ENCODE measurements around the gene MATN1.

MATN1 gene

DNA sequence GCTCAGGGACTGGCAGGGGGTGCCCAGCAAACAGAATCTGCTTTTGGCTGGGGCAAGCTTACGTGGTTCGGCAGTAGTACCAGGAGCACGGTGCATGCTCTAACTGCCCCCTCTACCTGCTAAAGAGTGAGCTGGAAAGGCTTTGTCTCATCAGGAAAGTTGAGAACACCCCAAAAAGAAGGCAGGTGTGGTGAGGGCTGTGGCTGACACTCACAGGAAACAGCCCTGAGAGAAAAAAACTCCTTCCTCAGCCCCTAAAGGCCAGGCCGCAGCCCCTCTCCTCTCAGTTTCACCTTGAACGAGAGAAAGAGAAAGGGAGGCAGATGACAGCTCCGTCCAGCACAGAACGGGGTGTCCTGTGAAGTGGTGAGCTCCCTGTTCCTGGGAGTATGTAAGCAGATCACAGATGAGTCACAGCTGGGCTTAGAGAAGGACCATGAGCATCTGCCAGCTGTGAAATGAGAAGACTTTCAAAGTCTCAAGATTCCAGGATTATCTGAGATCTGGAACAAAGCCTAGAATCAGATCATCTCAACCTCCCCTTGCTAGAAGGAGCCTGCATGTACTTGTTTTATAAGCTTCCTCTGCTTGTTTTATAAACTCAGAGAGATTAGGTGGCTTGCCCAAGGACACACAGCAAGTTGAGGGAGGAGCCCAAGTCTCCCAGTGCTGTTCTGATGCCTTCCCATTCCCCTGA lies 20.8 kb upstream of the MATN1 start:
- no peak for DNase-seq

DNA sequence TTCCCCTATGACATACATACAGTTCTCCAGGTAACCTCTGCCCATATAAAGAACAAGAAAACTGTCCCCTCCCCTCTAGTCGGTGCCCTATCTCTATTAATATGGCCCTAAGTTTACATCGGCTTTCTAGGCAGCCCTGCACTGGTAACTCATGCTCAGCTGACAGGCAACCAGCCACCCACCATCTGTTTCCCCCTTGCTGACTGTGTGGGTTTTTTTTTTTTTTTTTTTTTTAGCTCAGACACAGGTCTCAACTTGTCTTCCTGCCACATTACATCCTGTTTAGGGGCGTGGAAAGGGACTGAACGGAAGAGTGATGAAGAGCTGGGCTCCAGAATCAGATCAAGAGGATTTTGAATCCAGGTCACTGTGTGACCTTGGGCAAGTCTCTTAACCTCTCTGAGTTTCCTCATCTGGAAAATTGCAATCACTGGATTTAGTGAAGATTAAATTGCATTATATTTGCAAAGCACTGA lies 20.2 kb upstream of the MATN1 start:
- peak in 3 of 4 experiments; percentile 24 to 55 (median 53) for DNase-seq

DNA sequence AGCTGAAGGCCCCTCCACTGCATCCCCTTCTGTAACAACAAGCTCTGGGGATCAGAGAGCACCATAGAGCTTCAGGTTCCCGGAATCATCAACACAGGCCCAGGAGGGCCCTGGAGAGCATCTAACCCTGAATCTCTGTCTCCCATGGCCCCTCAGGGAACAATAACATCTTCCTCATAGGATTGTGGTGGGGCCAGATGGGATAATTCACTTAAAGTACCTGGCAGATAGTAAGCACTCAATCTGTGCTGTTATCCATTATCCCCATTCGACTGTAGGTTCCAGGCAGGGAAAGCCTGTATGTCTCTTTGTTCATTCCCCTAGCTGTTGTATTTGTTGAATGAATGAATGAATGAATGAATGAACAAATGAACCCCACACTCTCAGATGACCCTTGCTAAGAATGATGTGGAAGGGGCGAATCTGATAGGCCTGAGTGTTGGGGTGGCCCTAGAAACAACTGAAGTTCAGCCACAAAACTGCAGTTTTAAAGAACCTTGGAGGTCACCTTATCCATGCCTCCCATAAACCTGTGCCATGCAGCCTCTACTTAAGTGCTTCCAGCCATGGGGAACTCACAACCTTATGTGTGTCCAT lies 19.7 kb upstream of the MATN1 start:
- no peak for DNase-seq

DNA sequence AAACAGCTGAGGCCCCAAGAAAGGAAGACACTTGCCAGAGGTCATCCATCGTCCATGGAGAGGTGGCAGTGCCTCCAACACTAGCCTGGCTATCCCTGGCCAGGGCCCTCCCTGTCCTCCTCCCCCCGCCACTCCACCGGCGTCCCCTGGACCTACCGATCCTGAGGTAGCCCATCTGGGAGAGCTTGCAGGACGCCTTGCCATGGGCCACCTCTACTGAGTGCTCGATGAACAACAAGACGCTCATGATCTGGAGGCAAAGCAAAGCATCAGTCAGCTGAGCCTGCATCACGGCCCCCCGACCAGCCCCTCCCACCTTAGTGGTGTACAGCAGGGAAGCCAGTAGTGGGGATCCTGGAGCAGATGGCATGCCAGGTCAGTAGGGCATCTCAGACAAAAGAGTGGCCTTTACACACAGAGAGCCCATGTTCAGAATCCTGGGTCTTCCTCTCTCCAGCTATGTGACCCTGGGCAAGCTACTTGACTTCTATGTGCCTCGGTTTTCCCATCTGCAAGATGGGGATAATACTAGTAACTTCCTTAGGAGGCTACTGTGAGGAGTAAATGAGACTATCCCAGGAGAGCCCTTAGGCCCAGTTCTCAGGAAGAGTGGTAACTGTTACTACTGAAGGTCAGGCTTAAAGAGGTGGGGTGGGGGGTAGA lies 19.0 kb upstream of the MATN1 start:
- no peak for DNase-seq

DNA sequence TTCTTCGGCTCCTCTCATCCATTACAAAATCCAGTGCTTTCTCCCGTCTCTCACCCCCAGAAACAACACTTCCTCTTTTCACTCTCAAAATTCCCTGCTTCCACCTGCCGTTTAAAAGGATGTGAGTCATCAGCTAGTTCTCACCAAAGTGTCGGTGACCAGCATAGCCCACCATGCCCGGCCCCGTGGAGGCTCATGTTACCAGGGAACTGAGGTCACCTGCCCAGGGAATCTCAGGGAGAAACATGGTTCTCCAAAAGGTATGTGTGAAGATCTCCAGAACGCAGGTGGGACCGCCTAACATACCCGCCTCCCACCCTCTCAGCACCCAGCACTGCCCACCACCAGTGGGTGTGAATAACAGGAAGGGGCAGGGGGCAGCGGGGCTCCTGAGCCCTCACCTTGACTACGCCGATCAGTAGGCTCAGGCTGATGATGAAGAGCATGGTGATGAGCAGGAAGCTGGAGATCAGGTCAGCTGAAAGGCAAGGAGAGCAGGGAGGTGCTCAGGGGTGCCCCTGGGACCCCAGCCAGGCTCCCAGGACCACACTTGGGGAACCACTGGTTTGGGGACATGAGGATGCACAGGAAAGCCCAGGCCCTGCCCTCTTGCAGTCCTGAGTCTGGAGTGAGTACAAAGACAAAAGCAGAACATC lies 18.0 kb upstream of the MATN1 start:
- DNase-seq: no peak

DNA sequence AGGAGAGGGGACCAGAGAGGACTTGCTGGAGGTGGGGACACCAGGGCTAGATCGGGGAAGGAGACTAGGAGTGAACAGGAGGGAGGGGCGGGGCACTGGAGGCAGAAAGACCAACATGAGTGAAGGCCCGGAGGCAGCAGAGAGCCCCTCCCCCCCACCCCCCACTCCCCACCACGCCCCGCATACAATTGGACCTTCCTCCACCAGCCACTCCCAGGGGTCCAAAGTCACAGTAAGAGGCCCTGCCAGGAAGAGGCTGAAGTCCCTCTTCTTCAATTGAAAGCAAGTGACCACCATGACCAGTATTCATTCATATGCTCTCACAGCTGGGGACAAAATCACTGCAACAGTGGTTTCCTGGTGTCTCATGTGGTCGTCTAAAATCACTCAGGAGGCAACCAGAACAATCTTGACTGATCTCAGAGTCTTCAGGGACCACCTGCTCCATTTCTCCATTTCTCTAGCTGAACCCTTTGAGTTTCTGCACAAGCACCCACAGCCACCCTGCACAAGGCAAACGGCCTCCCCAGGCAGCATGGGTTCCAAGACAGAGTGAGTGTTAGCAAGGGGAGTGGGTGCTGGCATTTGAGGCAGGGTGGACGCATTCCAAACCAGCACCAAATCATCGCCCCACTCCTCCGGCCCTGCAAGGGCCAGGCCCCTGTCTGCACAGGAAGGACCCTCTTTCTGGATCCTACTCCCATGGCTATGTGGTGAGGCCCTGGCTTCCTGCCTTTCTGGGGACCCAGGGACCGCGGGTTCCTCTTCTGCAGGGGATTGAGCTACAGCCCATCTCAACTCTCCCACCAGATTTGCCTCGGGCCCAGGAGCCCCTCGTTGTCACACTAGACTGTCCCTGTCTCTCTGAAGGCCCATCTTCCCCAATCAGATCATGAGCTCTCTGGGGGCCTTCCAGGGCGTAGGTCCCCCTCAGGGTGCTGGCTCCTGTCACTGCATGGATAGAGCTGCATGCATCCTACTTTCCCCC lies 17.2 kb upstream of the MATN1 start:
- DNase-seq: no peak

DNA sequence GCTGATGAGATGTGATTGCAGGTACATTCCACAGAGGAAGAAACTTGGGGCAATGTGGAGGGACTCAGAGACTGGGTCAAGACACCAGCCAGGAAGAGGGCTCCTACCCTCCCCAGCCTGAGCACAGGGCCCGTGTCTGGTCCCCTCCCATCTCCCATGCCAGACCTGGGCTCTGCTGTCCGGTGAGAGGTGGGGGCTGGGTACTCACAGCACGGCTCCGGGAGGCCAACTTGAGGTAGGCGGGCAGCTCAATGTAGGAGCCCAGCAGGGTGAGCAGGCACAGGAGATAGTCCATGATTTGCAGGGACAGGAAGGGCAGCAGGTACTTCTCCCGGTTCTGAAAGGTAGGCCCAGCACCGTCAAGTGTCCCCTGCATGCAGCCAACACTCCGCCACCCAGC lies 16.2 kb upstream of the MATN1 start:
- no peak for DNase-seq

DNA sequence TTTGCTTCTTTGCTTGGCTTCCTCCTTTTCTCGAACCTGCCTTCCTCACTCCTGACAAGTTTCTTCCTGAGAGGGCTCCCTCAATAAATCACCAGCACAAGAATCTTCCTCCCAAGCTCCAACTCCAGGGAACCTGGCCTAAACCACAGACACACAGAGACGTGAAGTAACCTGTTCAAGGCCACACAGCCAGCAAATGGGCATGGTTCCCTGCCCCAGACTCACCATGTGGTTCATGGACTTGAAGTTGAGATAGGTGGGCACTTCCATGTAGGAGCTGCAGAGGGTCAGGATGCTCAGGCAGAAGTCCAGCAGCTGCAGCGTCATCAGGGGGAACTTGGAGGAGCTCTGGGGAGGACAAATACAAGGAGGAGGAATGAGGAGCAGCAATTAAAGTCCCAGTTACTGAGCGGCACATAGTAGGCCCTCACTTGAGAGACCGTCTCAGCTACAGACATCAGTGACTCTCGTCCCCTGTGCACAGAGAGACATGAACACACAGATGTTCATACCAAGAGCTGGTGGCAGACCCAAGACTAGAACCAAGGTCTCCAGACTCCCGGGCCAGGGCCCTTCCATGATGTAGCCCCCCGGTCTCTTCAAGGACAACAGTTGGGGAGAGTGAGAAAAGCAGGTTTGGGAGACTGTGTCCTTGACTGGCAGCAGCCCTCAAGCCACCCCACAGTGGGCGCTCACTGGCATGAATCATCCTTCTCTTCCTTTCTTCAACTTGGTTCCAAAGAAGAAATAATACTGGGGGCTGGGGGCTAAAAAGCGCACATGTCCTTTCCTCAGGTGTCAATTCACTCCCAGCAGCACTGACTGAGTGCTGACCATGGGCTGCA lies 15.6 kb upstream of the MATN1 start:
- DNase-seq: no peak

DNA sequence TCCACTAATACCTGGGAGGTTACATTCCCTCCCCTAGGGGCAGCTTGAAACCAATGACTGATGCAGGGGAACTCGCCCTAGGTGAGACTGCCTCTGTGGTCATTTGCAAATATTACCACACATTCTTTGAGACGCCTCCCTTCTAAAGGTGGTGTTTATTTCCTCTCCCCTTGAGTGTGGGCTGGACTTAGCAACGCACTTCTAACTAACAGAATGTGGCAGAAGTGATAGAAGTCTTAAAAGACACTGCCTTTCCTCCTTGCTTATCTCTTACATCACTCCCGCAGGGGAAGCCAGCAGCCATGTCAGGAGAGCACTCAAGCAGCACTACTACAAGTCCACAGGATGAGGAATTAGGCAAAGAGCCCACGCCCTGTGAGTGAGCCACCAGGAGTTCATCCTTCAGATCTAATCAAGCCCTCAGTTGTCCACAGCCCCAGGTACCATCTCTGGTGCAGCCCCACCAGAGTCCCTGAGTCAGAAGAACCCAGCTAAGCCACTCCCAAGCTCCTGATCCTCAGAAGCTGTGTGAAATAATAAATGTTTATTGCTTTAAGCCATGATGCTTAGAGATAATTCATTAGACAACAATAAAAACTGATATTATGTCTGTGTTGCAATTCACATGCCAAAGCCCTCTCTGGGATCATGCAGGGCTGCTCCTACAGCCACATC lies 14.8 kb upstream of the MATN1 start:
- DNase-seq: no peak

DNA sequence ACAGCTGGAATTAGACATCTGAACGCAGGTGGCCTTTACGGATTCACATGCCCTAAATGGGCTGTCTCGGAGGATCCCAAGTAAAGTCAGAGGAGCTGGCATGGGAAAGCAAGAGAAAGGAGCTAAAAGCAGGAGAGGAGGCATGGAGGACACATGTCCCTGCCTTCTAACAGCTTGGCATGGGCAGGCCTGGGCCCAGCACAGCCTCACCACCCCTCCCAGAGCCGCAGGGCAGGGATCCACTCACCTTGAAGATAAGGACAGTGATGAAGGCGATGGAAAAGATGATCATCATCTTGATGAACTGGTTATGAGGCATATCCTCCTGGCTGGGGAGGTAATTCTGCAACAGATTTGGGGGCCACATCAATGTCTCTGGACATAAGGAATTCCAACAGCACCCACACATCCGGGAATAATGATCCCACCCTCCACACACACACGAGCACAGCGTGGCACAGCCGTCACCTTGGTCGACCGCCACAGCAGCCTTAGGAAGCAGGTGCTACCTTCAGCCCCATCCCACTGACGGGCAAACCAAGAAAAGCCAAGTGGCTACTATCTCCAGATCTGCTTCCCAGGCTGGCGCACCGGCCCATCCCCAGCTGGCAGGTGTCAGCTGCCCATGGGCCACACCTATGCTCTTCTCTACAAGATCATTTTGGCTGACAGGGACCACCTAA lies 14.1 kb upstream of the MATN1 start:
- no peak for DNase-seq

DNA sequence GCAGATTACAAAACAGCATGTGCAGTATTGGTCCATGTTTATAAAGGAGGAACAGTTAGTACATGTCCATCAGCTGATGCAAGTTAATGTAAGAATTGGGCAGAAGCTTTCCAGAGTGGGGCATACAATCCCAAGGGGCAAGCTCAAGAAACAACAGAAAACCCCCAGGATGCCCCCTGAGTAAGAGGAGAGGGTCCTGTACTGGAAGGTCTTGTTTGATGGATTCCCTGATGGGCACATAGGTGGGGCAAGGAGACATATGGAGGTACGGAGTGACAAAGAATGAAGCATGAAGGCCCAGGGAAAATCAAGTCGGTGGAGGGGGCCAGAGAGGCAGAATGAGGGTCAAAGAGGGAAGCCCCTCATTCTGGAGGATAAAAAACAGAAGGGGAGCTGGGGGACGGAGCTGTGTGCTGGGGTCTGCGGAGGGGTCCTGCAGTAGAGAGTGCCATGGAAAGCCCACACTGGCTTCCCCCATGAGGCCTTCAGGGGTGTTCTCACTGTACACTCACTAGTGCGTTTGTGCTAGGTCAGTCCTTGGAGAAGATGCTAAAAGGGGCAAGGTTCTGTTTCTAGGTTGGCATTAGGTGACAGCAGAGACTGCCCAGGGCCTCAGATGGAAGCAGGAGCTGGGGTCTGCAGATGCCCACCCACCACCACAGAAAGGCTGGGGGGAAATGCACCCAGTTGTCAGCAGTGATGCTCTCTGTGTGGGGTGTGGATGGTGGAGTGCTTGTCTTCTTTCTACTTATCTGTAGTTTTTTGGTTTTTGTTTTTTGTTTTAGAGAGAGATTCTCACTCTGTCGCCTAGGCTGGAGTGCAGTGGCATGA lies 12.5 kb upstream of the MATN1 start:
- no peak for DNase-seq

DNA sequence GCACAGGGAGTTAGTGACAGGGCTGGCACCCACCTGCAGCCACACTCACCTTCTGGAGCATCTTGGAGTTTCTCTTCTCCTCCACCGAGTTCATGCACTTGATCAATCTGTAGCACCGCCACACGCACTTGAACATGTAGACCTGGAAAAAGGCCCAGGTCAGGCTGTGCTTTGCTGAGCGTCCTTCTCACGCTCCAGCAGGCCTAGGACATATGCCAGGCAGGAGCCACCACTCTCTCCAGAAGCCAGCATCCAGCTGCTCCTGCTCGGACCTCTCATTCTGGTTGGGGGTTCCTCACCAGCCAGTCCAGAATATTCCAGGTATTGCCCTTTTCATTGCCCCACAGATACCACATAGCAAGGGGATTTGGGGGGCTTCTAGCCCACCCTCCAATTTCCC lies 11.7 kb upstream of the MATN1 start:
- DNase-seq: no peak

DNA sequence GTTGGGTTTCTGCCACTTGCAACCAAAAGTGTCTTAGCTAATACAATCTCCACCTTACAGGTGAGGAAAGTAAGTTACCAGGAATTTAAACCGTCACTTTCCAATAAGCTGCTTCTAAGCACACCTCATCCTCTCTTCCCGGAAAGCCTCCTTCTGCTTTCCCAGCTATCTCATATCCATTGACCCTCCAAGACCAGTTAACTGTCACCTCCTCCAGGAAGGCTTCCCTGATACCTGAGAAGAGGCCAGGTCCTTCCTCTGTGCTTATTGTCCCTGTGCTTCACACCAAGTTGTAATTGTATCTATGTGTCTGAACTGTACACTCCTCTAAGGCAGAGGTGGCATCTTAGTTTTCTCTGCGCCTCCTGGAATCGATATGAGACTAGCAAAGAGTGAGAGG lies 11.2 kb upstream of the MATN1 start:
- no peak for DNase-seq

DNA sequence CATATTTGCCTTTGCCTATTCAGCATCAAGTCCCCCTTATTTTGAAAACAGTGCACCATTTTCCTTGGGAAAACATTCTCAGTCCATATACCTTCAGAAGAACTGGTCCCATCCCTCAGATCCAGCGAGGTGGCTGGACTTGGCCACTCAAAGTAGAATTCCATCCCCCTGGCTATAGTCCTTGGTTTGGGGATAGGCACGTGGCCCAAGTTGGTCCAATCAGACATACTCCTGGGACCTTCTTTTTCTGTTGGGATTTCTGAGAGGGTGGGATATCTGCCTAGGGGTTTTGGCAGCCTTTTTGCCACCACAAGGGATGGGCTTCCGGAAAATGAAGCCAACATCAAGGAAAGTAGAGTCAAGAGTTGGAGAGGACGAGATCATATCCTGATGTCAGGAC lies 10.7 kb upstream of the MATN1 start:
- no peak for DNase-seq

DNA sequence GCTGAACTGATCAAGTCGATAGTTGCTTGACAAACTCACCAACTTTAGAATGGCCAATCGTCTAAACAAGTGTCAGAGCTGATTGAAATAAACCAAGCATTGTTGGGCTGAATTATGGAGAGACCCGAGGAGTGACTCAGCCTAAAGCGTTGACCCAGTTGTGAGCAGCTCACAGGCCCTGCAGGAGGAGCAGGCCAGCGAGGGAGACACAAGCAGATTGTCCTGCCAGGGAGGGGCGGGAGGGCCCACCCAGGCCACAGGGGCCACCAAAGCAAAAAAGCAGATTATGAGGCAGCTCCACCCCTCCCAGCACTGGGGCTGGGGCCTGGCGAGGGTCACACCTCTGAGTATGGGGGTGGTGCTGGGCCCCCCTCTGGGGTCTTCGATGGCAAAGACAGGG lies 10.1 kb upstream of the MATN1 start:
- DNase-seq: no peak

DNA sequence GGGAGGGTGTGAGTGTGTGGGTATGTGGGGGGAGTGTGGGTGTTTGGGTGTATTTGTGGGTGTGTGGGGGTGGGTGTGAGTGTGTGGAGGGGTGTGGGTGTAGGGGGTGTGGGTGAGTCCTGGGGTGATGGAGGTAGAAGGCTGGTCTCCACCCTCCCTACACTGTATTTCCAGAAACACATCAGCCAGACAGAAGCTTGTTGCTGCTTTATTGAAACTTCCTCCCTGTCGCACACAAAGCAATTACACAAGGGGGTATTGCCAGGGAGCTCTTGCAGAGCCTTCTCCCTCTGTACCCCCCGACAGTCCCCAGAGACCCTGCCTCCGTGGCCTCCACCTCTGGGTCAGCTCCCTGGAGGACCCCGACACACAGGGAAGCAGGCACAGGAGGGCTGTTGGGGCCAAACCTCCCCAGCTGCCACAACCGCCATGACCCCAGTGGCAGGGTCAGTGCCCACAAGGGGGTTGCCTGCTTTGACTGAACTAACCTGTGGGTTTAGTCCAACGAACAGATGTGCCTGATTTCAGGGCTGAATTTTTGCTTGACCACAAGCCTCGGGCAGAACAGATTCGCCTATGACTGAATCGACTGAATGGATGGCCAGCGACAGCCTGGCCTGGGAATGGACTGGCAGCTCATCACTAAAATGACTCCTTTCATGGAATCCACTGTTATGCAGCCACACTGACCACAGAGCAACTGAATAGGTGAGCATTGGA lies 9.1 kb upstream of the MATN1 start:
- no peak for DNase-seq

DNA sequence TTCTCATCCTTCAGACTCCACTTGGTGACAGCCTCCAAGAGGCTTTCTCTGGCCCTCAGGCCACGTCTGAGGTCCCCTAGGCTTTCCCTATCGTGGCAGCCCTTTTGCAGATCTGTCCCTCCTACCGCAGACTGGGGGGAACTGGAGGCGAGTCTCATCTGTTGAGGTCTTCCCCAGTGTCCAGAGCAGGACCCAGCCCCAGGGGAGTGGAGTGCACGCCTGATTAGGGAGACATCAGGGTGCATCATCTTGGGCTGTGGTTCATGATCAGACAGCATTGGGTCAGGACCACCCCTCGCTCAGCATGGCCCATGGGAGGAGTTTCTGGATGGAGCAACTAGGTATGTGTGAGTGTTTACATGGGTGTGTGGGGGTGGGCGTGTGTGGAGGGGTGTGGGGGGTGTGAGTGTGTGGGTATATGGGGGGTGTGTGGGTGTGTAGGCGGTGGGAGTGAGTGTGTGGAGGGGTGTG lies 8.5 kb upstream of the MATN1 start:
- no peak for DNase-seq

DNA sequence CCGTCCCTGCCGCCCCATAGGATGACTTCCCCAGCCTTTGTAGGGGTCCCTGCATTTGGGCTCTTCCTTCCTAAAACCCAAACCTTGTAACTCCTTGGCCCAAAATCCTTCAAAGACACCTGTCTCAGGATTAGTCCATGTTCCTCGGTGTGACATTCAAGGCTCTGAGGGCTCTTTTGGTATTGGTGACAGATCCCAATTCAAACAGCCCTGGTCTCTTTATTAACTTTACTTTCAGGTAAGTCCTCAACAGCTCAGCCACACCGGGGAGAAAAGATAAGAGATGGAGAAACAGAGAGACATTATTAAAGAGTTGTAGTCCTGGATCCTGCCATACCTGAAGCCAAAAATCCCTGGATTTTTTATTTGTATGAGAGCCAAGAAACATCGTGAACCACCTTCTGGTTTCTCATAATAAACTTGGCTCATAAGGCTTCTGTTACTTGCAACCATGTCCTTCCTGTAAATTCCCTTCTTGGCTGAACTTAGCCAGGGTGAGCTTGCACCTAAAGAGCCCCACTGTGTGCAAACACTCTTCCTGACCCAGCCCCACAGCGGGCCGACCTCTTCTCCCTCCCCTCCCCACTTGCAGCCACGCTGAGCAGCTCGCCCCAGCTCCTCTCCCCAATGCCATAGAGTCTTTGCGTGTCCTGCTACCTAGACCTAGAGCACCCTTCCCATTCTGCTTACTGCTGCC lies 7.9 kb upstream of the MATN1 start:
- no peak for DNase-seq
